Measurements from ENCODE around the gene RFX2. TPM values are rescaled to one million over a fixed set of nuclear protein-coding genes. Genes with fewer than 3 reads are reported as not detected.

The RFX2 gene
- total RNA-seq, 1 experiment from 2014 or later = 4.6 TPM

- H3K9me3 Mint-ChIP-seq = peaks cover 8% of the 10 kb centered on the region
- ATAC-seq = no peak; the same call in 1 of the 2 replicates
- no peak overlapping the region for H3K4me3 Mint-ChIP-seq
- no peak for TF ChIP-seq ZNF423 (CRISPR knock-in tag; IDR thresholded peaks at IDR 0.05)
- TF ChIP-seq CBFB (CRISPR knock-in tag; IDR thresholded peaks at IDR 0.05; ENCODE audit: low read depth) = no peak
- TF ChIP-seq ZBTB21 (CRISPR knock-in tag; IDR thresholded peaks at IDR 0.05; ENCODE audit: borderline replicate concordance) = no peak
- TF ChIP-seq, protein P1, sequence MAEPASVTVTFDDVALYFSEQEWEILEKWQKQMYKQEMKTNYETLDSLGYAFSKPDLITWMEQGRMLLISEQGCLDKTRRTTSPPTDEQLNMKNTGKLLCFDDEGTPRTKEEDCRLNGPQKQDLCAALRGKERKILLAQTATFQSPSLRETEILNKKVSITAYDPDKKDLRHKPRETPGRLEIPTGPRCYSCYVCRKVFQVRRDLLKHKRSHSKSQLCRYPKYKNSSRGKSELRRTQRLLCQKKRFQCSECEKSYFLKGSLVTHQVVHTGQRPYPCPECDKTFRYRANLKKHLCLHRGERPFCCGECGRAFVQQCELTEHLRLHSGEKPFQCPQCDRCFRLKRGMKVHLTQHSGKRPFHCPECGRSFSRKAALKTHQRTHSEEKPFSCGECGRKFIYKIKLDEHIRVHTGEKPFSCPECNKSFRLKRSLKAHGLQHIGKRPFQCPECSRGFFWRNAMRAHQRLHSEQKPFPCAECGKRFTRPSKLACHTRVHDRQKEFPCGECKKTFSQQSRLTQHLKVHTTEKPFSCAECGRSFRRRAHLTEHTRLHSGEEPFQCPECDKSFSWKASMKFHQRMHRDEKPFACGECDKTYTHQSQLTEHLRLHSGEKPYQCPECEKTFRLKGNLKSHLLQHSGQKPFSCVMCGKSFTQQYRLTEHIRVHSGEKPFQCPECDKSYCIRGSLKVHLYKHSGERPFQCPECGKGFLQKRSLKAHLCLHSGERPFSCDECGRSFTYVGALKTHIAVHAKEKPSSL (CRISPR knock-in tag; conservative IDR thresholded peaks at IDR 0.05) = no peak
- no peak for TF ChIP-seq EMX1 (CRISPR knock-in tag; IDR thresholded peaks at IDR 0.05)
- TF ChIP-seq, protein P2, sequence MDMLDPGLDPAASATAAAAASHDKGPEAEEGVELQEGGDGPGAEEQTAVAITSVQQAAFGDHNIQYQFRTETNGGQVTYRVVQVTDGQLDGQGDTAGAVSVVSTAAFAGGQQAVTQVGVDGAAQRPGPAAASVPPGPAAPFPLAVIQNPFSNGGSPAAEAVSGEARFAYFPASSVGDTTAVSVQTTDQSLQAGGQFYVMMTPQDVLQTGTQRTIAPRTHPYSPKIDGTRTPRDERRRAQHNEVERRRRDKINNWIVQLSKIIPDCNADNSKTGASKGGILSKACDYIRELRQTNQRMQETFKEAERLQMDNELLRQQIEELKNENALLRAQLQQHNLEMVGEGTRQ (CRISPR knock-in tag; IDR thresholded peaks at IDR 0.05) = no peak
- TF ChIP-seq RELA (CRISPR knock-in tag; IDR thresholded peaks at IDR 0.05; ENCODE audit: borderline replicate concordance) = no peak
- TF ChIP-seq ZNF232 (CRISPR knock-in tag; IDR thresholded peaks at IDR 0.05) = no peak
- TF ChIP-seq ETV6 (CRISPR knock-in tag; IDR thresholded peaks at IDR 0.05) = no peak
- TF ChIP-seq FOXK1 (CRISPR knock-in tag; IDR thresholded peaks at IDR 0.05) = no peak
- no peak for TF ChIP-seq ZNF219 (CRISPR knock-in tag; IDR thresholded peaks at IDR 0.05; ENCODE audit: borderline replicate concordance)
- TF ChIP-seq ATF1 (CRISPR knock-in tag; IDR thresholded peaks at IDR 0.05) = no peak
- no peak for TF ChIP-seq SMAD3 (CRISPR knock-in tag; IDR thresholded peaks at IDR 0.05; ENCODE audit: borderline replicate concordance)
- TF ChIP-seq CDX4 (CRISPR knock-in tag; IDR thresholded peaks at IDR 0.05; ENCODE audit: borderline replicate concordance) = no peak
- TF ChIP-seq ZNF138 (CRISPR knock-in tag; conservative IDR thresholded peaks at IDR 0.05) = no peak
- no peak for TF ChIP-seq JAZF1 (CRISPR knock-in tag; IDR thresholded peaks at IDR 0.05)
- ChIA-PET POLR2A (no interaction called here), CTCF (interaction anchor here (1.6 kb wide), 1 partner anchor 18 kb away, joined by 6 read pairs; no protein-coding TSS in a partner anchor)
- peak overlapping the region; percentile 51 for H3K27ac Mint-ChIP-seq
- peak; percentile 35 for DNase-seq (ENCODE audit: low spot score)
- H3K36me3 Mint-ChIP-seq = no peaks in the 10 kb centered on the region
- peaks cover 15% of the 10 kb centered on the region for H3K4me1 Mint-ChIP-seq
- H3K27me3 Mint-ChIP-seq (ENCODE audit: low read depth) = peaks cover 6% of the 10 kb centered on the region; the same call in 1 of the 2 replicates
Measured at GRCh38 chr19:6065685-6066374, 44.5 kb downstream of the RFX2 start.

- DNase-seq (ENCODE audit: low spot score) = no peak
- Mint-ChIP-seq H3K27me3 (ENCODE audit: low read depth) (peaks cover 6% of the 10 kb centered on the region; the same call in 1 of the 2 replicates), H3K27ac (no peak overlapping the region), H3K9me3 (peaks cover 6% of the 10 kb centered on the region), H3K4me1 (peaks cover 16% of the 10 kb centered on the region), H3K4me3 (no peak overlapping the region), H3K36me3 (no peaks in the 10 kb centered on the region)
- ChIA-PET CTCF (interaction anchor here (1.6 to 2.4 kb wide), 3 partner anchors 16 to 61 kb away, joined by 6 to 14 read pairs (median 7); no protein-coding TSS in a partner anchor), POLR2A (no interaction called here)
- ATAC-seq = no peak
- TF ChIP-seq ZSCAN18 (CRISPR knock-in tag; IDR thresholded peaks at IDR 0.05) = no peak
- no peak for TF ChIP-seq MYBL2 (CRISPR knock-in tag; IDR thresholded peaks at IDR 0.05)
- TF ChIP-seq E2F4 (CRISPR knock-in tag; IDR thresholded peaks at IDR 0.05; ENCODE audit: borderline replicate concordance, low read depth) = no peak
- TF ChIP-seq, protein P2 (CRISPR knock-in tag; IDR thresholded peaks at IDR 0.05) = no peak
- TF ChIP-seq, protein P3, sequence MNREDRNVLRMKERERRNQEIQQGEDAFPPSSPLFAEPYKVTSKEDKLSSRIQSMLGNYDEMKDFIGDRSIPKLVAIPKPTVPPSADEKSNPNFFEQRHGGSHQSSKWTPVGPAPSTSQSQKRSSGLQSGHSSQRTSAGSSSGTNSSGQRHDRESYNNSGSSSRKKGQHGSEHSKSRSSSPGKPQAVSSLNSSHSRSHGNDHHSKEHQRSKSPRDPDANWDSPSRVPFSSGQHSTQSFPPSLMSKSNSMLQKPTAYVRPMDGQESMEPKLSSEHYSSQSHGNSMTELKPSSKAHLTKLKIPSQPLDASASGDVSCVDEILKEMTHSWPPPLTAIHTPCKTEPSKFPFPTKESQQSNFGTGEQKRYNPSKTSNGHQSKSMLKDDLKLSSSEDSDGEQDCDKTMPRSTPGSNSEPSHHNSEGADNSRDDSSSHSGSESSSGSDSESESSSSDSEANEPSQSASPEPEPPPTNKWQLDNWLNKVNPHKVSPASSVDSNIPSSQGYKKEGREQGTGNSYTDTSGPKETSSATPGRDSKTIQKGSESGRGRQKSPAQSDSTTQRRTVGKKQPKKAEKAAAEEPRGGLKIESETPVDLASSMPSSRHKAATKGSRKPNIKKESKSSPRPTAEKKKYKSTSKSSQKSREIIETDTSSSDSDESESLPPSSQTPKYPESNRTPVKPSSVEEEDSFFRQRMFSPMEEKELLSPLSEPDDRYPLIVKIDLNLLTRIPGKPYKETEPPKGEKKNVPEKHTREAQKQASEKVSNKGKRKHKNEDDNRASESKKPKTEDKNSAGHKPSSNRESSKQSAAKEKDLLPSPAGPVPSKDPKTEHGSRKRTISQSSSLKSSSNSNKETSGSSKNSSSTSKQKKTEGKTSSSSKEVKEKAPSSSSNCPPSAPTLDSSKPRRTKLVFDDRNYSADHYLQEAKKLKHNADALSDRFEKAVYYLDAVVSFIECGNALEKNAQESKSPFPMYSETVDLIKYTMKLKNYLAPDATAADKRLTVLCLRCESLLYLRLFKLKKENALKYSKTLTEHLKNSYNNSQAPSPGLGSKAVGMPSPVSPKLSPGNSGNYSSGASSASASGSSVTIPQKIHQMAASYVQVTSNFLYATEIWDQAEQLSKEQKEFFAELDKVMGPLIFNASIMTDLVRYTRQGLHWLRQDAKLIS (CRISPR knock-in tag; IDR thresholded peaks at IDR 0.05; ENCODE audit: borderline replicate concordance) = no peak
- TF ChIP-seq RELA (CRISPR knock-in tag; IDR thresholded peaks at IDR 0.05; ENCODE audit: borderline replicate concordance) = no peak
Measured at GRCh38 chr19:6064336-6065073, 45.8 kb downstream of the RFX2 start.

Data from WTC11 (cell line).